Vagina (tissue), 2 donors: ENCODE results near the gene SNCA.

Experiments used
- POLR2AphosphoS5 ChIP-seq, 2 donors: sonication (generic); formaldehyde crosslinking; IDR thresholded peaks; one replicate each; pipeline ENCODE4 v1.9.0; 2017; ENCODE audit warnings: antibody characterized with exemption in 2 of 2, mild to moderate bottlenecking in 2 of 2, low read depth in 1 of 2; ENCODE audit not compliant: insufficient read depth in 1 of 2
- TF ChIP-seq, protein P1 (sequence below), 3 experiments: fragments of 450-650 bp in 2 of 3; fragments of 200-600 bp in 1 of 3; sonication (generic) in 1 of 3; IDR thresholded peaks; one replicate each; pipeline ENCODE4 v1.5.1; 2017 to 2019; ENCODE audit warnings: antibody characterized with exemption in 3 of 3, mild to moderate bottlenecking in 2 of 3, moderate library complexity in 2 of 3

DNA sequence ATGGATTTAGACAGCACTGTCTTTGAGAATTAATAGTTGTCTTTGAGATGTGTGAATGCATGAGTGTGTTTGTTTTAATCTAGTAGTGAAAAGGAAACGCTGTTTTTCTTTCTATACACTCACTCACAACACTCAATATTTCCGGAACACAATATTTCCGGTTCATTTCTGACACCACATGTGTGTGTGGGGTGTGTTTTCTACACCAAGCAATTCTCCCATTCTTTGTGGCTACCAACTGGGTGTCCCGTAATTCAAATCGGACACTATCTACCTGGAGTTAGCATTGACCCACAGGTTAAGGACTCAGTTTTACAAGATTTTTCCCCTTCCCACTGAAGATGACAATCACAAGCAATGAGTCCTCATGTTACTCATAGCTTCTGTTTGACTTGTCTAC, 113.9 kb downstream of the SNCA start:
- no peak for TF ChIP-seq POLR2AphosphoS5 (IDR thresholded peaks at IDR 0.05; ENCODE audit: insufficient read depth in 1 of 2, low read depth in 1 of 2)
- TF ChIP-seq, protein P1, sequence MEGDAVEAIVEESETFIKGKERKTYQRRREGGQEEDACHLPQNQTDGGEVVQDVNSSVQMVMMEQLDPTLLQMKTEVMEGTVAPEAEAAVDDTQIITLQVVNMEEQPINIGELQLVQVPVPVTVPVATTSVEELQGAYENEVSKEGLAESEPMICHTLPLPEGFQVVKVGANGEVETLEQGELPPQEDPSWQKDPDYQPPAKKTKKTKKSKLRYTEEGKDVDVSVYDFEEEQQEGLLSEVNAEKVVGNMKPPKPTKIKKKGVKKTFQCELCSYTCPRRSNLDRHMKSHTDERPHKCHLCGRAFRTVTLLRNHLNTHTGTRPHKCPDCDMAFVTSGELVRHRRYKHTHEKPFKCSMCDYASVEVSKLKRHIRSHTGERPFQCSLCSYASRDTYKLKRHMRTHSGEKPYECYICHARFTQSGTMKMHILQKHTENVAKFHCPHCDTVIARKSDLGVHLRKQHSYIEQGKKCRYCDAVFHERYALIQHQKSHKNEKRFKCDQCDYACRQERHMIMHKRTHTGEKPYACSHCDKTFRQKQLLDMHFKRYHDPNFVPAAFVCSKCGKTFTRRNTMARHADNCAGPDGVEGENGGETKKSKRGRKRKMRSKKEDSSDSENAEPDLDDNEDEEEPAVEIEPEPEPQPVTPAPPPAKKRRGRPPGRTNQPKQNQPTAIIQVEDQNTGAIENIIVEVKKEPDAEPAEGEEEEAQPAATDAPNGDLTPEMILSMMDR (IDR thresholded peaks at IDR 0.05), result no peak
